IPS-15b (cell line): Measurements from ENCODE around the gene RNU1-4.
"Not testable (repeated sequence)": the region's sequence is repeated elsewhere in the genome, so short reads cannot be mapped to it uniquely, and the experiment has no call there.

Experiments used
- H3K27me3 ChIP-seq: one replicate; pipeline ENCODE4 v1.6.1; 2013; ENCODE audit warnings: low read length; ENCODE audit not compliant: control insufficient read depth, insufficient read depth
- H3K36me3 ChIP-seq: one replicate; pipeline ENCODE4 v1.6.1; 2013; ENCODE audit warnings: low read length; ENCODE audit not compliant: control insufficient read depth, insufficient read depth
- H3K4me1 ChIP-seq: one replicate; pipeline ENCODE4 v1.6.1; 2013; ENCODE audit warnings: mild to moderate bottlenecking, low read length; ENCODE audit not compliant: control insufficient read depth, insufficient read depth
- H3K4me3 ChIP-seq: one replicate; pipeline ENCODE4 v1.5.1; 2013; ENCODE audit warnings: low read depth, low read length
- H3K9ac ChIP-seq: one replicate; pipeline ENCODE4 v1.6.1; 2013; ENCODE audit warnings: low read depth, mild to moderate bottlenecking, low read length
- H3K9me3 ChIP-seq: one replicate; pipeline ENCODE4 v1.6.1; 2013; ENCODE audit warnings: mild to moderate bottlenecking, low read length; ENCODE audit not compliant: control insufficient read depth, insufficient read depth

Gene RNU1-4

DNA sequence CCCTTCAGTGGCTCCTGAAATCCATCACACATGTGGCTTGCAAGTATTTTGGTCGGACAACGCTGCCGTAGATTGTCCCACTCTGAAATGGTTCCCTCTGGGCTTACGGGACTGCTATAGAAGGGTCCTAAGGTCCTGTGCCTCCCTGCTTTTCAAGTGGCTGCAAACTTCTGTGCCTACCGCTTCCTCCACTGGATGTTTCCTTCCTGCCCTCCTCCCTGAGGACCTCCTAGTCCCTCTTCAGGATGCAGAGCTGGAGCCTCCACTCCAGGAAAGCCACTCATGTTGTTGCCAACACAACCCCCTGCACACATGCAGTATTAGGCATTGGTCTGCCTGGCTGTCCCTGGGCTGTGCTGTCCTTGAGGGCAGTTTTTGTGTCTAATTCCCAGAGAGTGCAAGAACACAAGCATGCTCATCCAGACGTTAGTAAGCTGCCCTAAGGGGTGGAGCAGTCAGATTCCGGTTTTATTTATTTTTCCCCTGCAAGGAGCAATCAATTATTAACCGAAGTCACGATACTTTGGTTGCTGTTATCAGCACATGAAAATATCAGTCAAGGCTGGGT is 26.5 kb downstream of the RNU1-4 start:
- peaks cover 17% of the 10 kb centered on the region for H3K27me3 ChIP-seq
- H3K4me1 ChIP-seq, H3K9ac ChIP-seq, H3K36me3 ChIP-seq, H3K9me3 ChIP-seq, H3K4me3 ChIP-seq: not testable (repeated sequence)

- peaks cover 10% of the 10 kb centered on the region for H3K27me3 ChIP-seq
- not testable (repeated sequence) for H3K9ac ChIP-seq, H3K4me1 ChIP-seq
Observed at GRCh38 chr1:16770139-16770759, 29.9 kb downstream of the RNU1-4 start.

GRCh38 chr1:16770896-16771446 is 30.7 kb downstream of the RNU1-4 start:
- not testable (repeated sequence) for H3K36me3 ChIP-seq, H3K9me3 ChIP-seq, H3K9ac ChIP-seq, H3K4me1 ChIP-seq, H3K4me3 ChIP-seq
- H3K27me3 ChIP-seq, result peaks cover 10% of the 10 kb centered on the region

More at GRCh38 chr1:16770139-16770759, 29.9 kb downstream of the RNU1-4 start:
- H3K36me3 ChIP-seq, H3K9me3 ChIP-seq, H3K4me3 ChIP-seq: not testable (repeated sequence)

DNA sequence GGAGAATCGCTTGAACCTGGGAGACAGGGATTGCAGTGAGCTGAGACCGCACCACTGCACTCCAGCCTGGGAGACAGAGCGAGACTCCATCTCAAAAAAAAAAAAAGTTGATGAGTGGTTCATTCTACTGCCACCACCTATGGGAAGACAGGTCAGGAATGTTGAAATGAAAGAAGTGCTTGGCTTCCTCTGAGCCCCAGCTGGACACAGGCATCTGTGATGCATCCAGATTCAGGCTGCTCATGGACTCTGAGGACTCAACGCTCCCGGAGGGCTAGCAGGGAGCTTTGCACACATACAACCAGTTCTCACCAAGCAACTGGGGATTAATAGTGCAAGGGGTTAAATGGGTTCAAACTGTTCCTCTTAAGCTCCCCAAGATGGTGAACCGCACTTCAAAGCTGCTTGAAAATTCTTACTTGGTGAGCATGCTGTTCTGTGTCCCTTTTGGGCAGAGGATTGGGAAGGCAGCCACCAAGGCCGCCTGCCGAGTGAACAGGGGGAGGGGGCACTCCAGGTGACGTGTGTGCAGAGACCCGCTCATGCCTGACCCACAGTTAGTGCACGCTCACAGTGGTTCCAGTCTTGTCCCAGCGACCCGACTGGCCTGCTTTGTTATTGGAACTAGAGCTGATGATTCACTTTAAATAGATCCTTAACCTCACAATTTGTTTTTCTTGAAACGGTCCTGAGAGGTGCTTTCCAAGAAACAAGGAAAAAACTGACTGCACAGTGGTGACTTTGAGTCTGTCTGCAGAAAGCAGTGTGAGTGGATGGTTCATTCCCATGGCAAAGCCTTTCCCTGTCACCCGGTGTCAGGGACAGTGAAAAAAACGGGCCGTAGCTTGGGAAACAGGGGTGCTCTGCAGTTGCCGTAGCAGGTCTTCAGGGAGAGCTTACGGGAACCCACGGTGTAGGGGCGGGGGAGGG is 32.2 kb downstream of the RNU1-4 start:
- H3K9me3 ChIP-seq, H3K9ac ChIP-seq, H3K36me3 ChIP-seq, H3K27me3 ChIP-seq, H3K4me3 ChIP-seq, H3K4me1 ChIP-seq: not testable (repeated sequence)

DNA sequence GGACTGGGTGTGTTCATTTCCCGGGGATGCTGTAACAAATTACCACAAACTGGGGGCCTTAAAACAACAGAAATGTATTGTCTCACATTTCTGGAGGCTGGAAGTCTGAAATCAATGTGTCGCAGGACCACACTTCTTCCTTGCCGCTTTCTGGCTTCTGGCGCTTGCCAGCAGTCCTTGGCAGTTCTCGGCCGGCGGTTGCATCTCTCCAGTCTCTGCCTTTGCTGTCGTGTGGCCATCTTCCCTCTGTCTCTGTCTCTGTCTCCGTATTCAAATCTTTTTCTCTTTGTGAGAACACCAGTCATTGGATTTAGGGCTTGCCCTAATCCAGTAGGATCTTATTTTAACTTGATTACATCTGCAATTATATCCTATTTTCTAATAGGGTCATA is 32.9 kb downstream of the RNU1-4 start:
- not testable (repeated sequence) for H3K4me1 ChIP-seq, H3K9me3 ChIP-seq, H3K4me3 ChIP-seq, H3K27me3 ChIP-seq, H3K36me3 ChIP-seq, H3K9ac ChIP-seq

GRCh38 chr1:16773723-16774122 is 33.4 kb downstream of the RNU1-4 start:
- H3K9ac ChIP-seq, H3K4me1 ChIP-seq, H3K36me3 ChIP-seq, H3K4me3 ChIP-seq, H3K9me3 ChIP-seq, H3K27me3 ChIP-seq: not testable (repeated sequence)

DNA sequence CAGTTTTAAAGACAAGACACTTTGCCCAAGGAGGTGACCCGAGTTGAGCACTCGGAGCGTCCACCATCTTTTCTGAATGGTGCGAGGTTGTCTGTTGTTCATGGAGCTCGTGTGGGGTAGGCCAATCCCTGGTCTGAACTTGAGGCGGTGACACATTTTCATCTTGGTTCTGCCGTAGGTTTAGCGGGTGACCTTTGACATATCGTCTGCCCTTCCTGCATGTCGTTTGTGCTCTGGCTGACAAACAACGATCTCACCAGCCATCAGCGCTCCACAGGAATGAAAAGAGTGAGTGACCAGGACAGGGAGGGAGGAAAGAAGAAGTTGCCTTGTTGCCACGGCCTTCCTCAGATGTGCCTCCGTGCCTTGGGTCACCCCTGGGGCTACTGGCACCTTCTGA is 34.5 kb downstream of the RNU1-4 start:
- not testable (repeated sequence) for H3K9me3 ChIP-seq, H3K27me3 ChIP-seq, H3K36me3 ChIP-seq, H3K4me1 ChIP-seq, H3K4me3 ChIP-seq, H3K9ac ChIP-seq

DNA sequence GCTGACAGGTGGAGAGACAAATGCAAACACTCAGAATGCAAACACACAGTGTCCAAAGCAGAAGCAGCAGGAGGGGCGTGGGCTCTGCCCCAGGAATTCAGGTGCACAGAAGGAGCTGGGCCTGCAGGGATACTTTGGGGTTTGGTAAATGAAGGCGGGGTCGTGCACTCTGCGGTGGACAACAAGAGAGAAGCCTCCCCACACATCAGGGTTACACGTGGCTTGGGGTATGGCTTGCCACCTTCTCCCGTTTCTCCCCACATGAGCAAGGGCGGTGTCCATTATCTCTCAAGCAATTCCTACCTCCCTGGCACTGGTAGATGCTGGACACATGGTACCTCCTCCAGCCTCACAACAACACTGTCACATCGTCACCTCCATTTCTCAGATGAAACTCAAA is 35.0 kb downstream of the RNU1-4 start:
- not testable (repeated sequence) for H3K9ac ChIP-seq, H3K27me3 ChIP-seq, H3K4me3 ChIP-seq, H3K36me3 ChIP-seq, H3K9me3 ChIP-seq, H3K4me1 ChIP-seq

DNA sequence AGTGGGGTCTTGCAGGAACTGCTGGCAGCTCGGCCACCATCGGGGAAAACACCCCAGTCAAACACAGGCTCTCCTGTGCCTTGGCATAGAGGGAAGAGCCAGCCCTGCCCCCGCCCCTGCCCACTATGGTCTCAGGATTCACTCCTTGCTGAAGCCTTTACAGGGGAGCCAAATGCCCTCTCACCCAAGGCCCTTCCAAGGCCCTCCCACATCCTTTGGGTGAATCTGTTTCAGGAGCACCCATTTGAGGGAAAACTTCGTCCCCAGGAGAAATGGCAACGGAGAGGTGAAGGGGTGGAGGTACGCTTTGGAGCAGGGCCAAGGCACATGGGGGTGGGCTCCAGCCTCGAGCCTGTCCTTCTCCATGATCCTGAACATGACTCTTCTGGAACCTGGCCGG is 35.9 kb downstream of the RNU1-4 start:
- H3K27me3 ChIP-seq, H3K4me1 ChIP-seq, H3K36me3 ChIP-seq, H3K9me3 ChIP-seq, H3K9ac ChIP-seq, H3K4me3 ChIP-seq: not testable (repeated sequence)

DNA sequence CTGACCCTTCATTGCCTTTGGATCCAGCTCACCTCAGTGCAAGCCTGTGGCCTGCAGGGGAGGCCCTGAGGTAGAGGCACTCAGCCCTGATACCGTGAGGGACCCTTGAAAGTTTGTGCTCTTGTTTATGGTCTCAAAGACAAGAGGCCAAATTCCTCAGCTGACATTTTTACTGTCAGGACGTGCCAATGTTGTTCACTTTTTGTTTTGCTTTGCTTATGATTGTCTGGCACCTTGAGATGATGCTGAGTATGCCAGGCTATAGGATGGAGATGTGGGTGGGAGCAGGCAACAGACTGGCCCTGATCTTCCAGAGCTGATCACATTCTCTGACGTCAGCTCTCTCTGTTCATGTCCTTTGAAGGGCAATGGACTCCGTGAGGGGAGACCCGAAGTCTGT is 36.5 kb downstream of the RNU1-4 start:
- not testable (repeated sequence) for H3K4me3 ChIP-seq, H3K9me3 ChIP-seq, H3K9ac ChIP-seq, H3K36me3 ChIP-seq, H3K4me1 ChIP-seq, H3K27me3 ChIP-seq

GRCh38 chr1:16777821-16778220 is 37.5 kb downstream of the RNU1-4 start:
- not testable (repeated sequence) for H3K9me3 ChIP-seq, H3K4me1 ChIP-seq, H3K4me3 ChIP-seq, H3K36me3 ChIP-seq, H3K27me3 ChIP-seq, H3K9ac ChIP-seq

GRCh38 chr1:16779525-16779924 is 39.2 kb downstream of the RNU1-4 start:
- not testable (repeated sequence) for H3K9me3 ChIP-seq, H3K4me1 ChIP-seq, H3K27me3 ChIP-seq, H3K9ac ChIP-seq, H3K36me3 ChIP-seq, H3K4me3 ChIP-seq
